Right lobe of liver (tissue), 6 donors: ENCODE data around the gene ARL4C. TPM values are rescaled to one million over a fixed set of nuclear protein-coding genes. Genes with fewer than 3 reads are reported as not detected.

ENCODE experiments used
- ATAC-seq, 4 donors: fragments of 200-7000 bp; cut with Tn5 transposase; one replicate each; pipeline ENCODE4 v1.9.1; 2020; ENCODE audit warnings: mild to moderate bottlenecking in 4 of 4, moderate library complexity in 4 of 4
- DNase-seq, 3 donors: peaks; one replicate each; pipeline ENCODE4 v3.0.0-alpha.2; 2020
- H3K27ac ChIP-seq, 3 donors: fragments of 200-600 bp; one replicate each; pipeline ENCODE4 v1.8.0; 2022
- H3K27me3 ChIP-seq, 2 donors: fragments of 200-600 bp; one replicate each; pipeline ENCODE4 v1.8.0; 2022
- H3K36me3 ChIP-seq, 4 donors: fragments of 200-600 bp; sonication (generic) in 1 of 4; one replicate each; pipeline versions ENCODE4 v1.5.1 to v1.8.0; 2017 to 2022; ENCODE audit warnings: control low read depth in 1 of 4
- H3K4me1 ChIP-seq, 4 donors: fragments of 200-600 bp; sonication (generic) in 1 of 4; one replicate each; pipeline versions ENCODE4 v1.5.1 to v1.8.0; 2017 to 2022; ENCODE audit warnings: control low read depth in 1 of 4
- H3K4me3 ChIP-seq, 3 donors: fragments of 200-600 bp; one replicate each; pipeline ENCODE4 v1.8.0; 2022
- H3K9me3 ChIP-seq, 4 donors: fragments of 200-600 bp; sonication (generic) in 1 of 4; one replicate each; pipeline versions ENCODE4 v1.5.1 to v1.8.0; 2017 to 2022; ENCODE audit warnings: control low read depth in 1 of 4
- CTCF ChIP-seq, 4 donors: fragments of 200-600 bp in 3 of 4; fragments of 450-650 bp in 1 of 4; IDR thresholded peaks; one replicate each; pipeline versions ENCODE4 v1.5.1 to v1.8.0; 2016 to 2022; ENCODE audit warnings: antibody characterized with exemption in 4 of 4, mild to moderate bottlenecking in 2 of 4
- POLR2A ChIP-seq: fragments of 450-650 bp; IDR thresholded peaks from one replicate; pipeline ENCODE4 v1.6.1; 2017; ENCODE audit warnings: antibody characterized with exemption, mild to moderate bottlenecking
- WGBS: methylation state at CpG from one replicate; pipeline ENCODE4 v1.1.6; 2018; ENCODE audit warnings: low coverage, low lambda C conversion rate; ENCODE audit not compliant: insufficient coverage; ENCODE audit errors: missing lambda C conversion rate; 5-methylcytosine and 5-hydroxymethylcytosine counted together
- intact Hi-C, 2 donors: fragments of 100-400 bp; cut with DNase I; formaldehyde crosslinking; loops; one replicate each; pipeline versions ENCODE4 v1.11.2 to v1.14.1; 2022
- total RNA-seq, 6 experiments: library from RNA; depleted of rRNA in 2 of 6; stranded (reverse); fragments of >200 nt in 2 of 6; fragmentation: NEBNext Ultra II Directional in 3 of 6; extraction: Animal tissue kit (Norgen Biotek cat#: 25700) in 3 of 6; gene quantifications; one replicate each; pipeline versions ENCODE4 v1.1.0 to v1.2.4, GENCODE V29; 2016 to 2023
- donor health status: DM: no; HTN: yes; CAD: no.
- donor health status: DM: no; HTN: no; CAD: no.
- donor health status: DM: no; HTN: no; CAD: no.
- donor health status: DM: no; HTN: yes; CAD: no.
- donor health status: DM: no; HTN: yes; CAD: no.

Gene ARL4C
- total RNA-seq, 6 experiments from 2014 or later = 1.4 to 9.4 (median 2.5) TPM

GRCh38 chr2:234517971-234518370 lies 21.1 kb upstream of the ARL4C start:
- ATAC-seq = no peak
- Histone ChIP-seq H3K36me3 (no peaks in the 10 kb centered on the region), H3K9me3 (no peaks in the 10 kb centered on the region), H3K27me3 (no peaks in the 10 kb centered on the region), H3K4me3 (no peak overlapping the region), H3K27ac (no peak overlapping the region), H3K4me1 (no peaks in the 10 kb centered on the region)
- TF ChIP-seq CTCF (IDR thresholded peaks at IDR 0.05) (no peak), POLR2A (no peak)
- 80% methylated on average over 8 of the region's 8 CpGs for WGBS
- DNase-seq = no peak
- intact Hi-C loops = no loop called here

GRCh38 chr2:234514873-234515638 lies 18.2 kb upstream of the ARL4C start:
- no peak overlapping the region for H3K27ac ChIP-seq
- H3K36me3 ChIP-seq = no peaks in the 10 kb centered on the region
- no peak overlapping the region for H3K4me3 ChIP-seq
- no peak for DNase-seq
- no peak for TF ChIP-seq POLR2A
- TF ChIP-seq CTCF (IDR thresholded peaks at IDR 0.05) = no peak
- no peak for ATAC-seq
- intact Hi-C loops = no loop called here
- H3K27me3 ChIP-seq = no peaks in the 10 kb centered on the region
- H3K4me1 ChIP-seq = no peaks in the 10 kb centered on the region
- 94% methylated on average over 2 of the region's 16 CpGs for WGBS
- no peaks in the 10 kb centered on the region for H3K9me3 ChIP-seq

- H3K4me3 ChIP-seq = no peak overlapping the region
- intact Hi-C loops = no loop called here
- no peak overlapping the region for H3K27ac ChIP-seq
- ATAC-seq (no peak), DNase-seq (no peak)
- no peaks in the 10 kb centered on the region for H3K9me3 ChIP-seq
- 100% methylated on average over 1 of the region's 1 CpG for WGBS
- no peak for TF ChIP-seq POLR2A
- no peak for TF ChIP-seq CTCF (IDR thresholded peaks at IDR 0.05)
- no peaks in the 10 kb centered on the region for H3K27me3 ChIP-seq
- H3K4me1 ChIP-seq = no peaks in the 10 kb centered on the region
- no peaks in the 10 kb centered on the region for H3K36me3 ChIP-seq
Observed at GRCh38 chr2:234514099-234514498, 17.2 kb upstream of the ARL4C start.

GRCh38 chr2:234512884-234513669 lies 16.2 kb upstream of the ARL4C start:
- WGBS = 91% methylated on average over 8 of the region's 14 CpGs

More at GRCh38 chr2:234512884-234513669, 16.2 kb upstream of the ARL4C start:
- Histone ChIP-seq H3K4me1 (no peaks in the 10 kb centered on the region), H3K27me3 (no peaks in the 10 kb centered on the region), H3K9me3 (no peaks in the 10 kb centered on the region), H3K27ac (no peak overlapping the region), H3K4me3 (no peak overlapping the region), H3K36me3 (no peaks in the 10 kb centered on the region)
- DNase-seq = no peak
- TF ChIP-seq CTCF (IDR thresholded peaks at IDR 0.05) (no peak), POLR2A (no peak)
- ATAC-seq = no peak
- intact Hi-C loops = no loop called here
